H7 (cell line): ENCODE results near the gene TAOK1. TPM values are rescaled to one million over a fixed set of nuclear protein-coding genes. Genes with fewer than 3 reads are reported as not detected.

Experiments
- DNase-seq: peaks from one replicate; pipeline ENCODE4 v3.0.0; 2012
- H3K27me3 ChIP-seq: 2 replicates; pipeline ENCODE4 v1.6.0; 2011; ENCODE audit warnings: mild to moderate bottlenecking, low read length; ENCODE audit not compliant: control insufficient read depth, insufficient read depth
- H3K36me3 ChIP-seq: replicated peaks from 2 replicates; pipeline ENCODE4 v1.5.1; 2011; ENCODE audit warnings: low read length; ENCODE audit not compliant: control insufficient read depth, insufficient read depth
- H3K4me3 ChIP-seq: 2 replicates; pipeline ENCODE4 v1.5.1; 2011; ENCODE audit warnings: low read depth, mild to moderate bottlenecking, control low read depth, low read length, moderate library complexity; ENCODE audit not compliant: insufficient read depth
- total RNA-seq: library from RNA; depleted of rRNA; stranded (reverse); fragments of >200 nt; shearing (Covaris generic); gene quantifications from 2 replicates; pipeline ENCODE4 v1.2.3, GENCODE V29; 2014

TAOK1 gene
- total RNA-seq, 1 experiment from 2014 or later = 27.4 TPM

GRCh38 chr17:29579866-29580771 lies 190.0 kb downstream of the TAOK1 start:
- Histone ChIP-seq H3K4me3 (no peak overlapping the region), H3K27me3 (no peaks in the 10 kb centered on the region), H3K36me3 (peaks cover 1% of the 10 kb centered on the region)
- peak; percentile 96 for DNase-seq

DNA sequence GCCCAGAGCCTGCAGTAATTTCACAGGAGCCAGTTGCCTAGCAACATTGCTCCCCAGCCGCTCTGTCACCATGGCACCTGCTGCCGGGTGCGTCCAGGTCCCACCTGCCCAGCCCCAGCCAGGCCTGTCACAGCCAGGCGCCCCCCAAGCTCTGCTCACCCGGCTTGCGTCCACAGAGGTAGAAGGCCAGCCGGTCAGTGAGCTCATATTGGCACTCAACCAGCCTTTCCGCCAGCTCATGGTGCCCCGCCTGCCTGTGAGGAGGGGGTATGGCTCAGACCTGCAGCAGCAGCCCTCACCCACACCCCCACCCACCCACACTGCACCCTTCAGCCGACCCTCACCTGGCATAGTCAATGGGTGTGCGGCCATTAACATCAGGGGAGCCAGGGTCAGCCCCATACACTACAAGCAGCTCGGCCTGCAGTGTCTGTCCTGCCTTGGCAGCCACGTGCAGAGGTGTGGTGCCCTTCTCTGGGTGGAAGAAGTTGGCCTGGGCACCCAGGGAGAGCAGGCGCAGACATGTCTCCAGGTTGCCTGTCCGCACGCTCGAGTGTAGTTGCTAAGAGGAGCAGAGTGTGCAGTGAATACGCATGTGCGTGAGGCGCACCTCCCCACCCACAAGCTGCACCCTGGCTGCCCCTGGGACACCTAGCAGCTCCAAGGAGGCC lies 191.6 kb downstream of the TAOK1 start:
- no peaks in the 10 kb centered on the region; the same call in none of the 2 replicates for H3K36me3 ChIP-seq
- peak; percentile 59 for DNase-seq

DNA sequence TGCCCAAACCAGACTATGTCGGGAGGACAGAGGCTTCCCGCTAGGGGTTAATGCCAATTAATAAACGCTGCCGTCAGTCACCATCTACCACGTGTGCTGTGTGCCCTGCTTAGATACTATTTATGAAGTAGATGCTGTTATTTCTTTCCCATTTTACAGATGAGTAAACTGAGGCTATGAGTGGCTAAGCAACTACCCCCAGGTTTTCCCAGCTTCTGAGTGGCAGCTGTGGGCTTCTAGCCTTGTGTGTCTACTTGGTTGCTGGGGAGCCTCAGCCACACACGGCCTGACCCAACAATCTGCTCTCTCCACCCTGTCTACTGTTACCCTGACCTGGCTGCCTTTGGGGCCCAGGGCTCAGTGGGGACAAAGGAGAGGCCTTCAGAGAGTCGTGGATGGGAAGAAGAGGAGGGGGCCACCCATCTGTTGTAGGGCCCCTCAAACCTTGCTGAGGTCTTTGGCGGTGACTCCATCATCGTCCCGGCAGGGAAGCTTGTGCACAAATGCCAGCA lies 192.1 kb downstream of the TAOK1 start:
- Histone ChIP-seq H3K36me3 (no peaks in the 10 kb centered on the region; the same call in 1 of the 2 replicates), H3K27me3 (no peaks in the 10 kb centered on the region), H3K4me3 (no peak overlapping the region)
- no peak for DNase-seq

More for the DNA sequence above, 191.6 kb downstream of the TAOK1 start:
- H3K4me3 ChIP-seq = no peak overlapping the region
- H3K27me3 ChIP-seq = no peaks in the 10 kb centered on the region

GRCh38 chr17:29582772-29583171 lies 192.6 kb downstream of the TAOK1 start:
- no peaks in the 10 kb centered on the region; the same call in 1 of the 2 replicates for H3K36me3 ChIP-seq
- no peak overlapping the region for H3K4me3 ChIP-seq
- no peak for DNase-seq
- no peaks in the 10 kb centered on the region for H3K27me3 ChIP-seq

DNA sequence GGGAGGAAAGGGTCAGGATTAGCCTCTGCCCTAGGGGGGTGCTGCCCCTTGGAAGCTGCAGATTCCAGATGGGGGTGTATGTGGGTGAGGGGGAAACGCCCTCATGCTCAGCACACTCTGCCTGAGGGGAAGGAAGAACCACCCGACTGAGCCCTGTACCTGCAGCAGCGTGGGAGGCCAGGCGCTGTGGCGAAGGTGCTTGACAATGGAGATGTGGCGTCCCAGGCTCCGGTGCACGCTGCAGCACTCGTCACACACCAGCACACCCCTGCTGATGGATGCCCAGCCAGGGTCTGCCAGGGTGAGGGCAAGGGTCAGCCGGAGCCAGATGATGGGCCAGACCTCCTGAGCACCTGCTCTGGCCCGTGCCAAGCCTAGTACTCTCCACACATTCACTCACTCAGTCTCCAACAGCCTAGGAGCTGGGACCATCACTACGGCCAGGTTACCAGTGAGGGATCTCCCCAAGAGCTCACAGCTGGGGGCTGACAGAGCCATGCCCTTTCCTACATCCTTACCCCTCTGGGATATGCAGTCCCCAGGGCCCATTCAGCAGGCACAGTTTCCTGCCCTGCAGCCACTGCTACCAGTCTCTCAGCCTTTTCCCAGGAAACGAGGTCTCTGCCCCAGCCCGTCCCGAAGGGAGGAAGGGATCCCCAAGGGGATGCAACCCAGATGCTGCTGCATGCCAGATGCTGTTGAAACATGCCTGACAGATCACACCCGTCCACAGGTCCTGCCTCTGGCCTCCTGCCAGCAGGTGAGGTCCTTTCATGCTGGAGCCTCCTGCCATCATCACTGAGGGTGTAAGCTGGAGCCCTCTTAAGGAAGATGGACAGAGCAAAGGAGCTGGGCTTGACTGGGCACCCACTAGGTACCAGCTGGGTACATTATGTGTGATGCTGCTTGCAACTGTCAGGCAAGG lies 193.4 kb downstream of the TAOK1 start:
- Histone ChIP-seq H3K36me3 (no peaks in the 10 kb centered on the region; the same call in 1 of the 2 replicates), H3K27me3 (peaks cover 2% of the 10 kb centered on the region), H3K4me3 (no peak overlapping the region)
- no peak for DNase-seq

DNA sequence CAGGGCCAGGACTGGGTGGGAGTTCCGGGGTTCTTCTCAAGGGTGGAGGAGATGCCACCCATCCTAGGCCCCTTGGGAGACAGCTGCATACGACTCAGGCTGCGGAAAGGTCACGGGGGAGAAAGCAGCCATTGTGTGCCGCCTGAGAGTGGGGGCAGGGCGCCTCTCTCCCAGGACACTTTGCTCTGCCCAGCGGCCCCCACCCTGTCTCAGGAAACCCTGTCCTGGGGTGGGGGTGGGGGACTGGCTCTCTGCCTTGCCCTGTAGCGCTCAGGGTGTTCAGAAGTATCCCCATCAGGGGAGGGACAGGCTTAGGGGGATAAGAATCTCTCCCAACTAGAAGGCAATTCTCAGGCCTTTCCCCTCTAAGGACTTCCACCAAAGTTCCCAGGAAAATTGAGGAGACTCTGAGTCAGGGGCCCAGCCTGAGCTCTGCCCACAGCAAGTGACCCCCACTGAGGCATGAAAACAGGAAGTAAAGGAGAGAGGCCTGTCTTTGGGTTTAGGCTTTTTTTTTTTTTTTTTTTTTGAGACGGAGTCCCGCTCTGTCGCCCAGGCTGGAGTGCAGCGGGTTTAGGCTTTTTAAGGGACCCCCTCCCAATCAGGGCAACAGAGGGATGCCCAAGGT lies 194.4 kb downstream of the TAOK1 start:
- no peak overlapping the region for H3K4me3 ChIP-seq
- H3K27me3 ChIP-seq = peaks cover 2% of the 10 kb centered on the region
- peak; percentile 69 for DNase-seq
- H3K36me3 ChIP-seq = no peaks in the 10 kb centered on the region; the same call in 1 of the 2 replicates

DNA sequence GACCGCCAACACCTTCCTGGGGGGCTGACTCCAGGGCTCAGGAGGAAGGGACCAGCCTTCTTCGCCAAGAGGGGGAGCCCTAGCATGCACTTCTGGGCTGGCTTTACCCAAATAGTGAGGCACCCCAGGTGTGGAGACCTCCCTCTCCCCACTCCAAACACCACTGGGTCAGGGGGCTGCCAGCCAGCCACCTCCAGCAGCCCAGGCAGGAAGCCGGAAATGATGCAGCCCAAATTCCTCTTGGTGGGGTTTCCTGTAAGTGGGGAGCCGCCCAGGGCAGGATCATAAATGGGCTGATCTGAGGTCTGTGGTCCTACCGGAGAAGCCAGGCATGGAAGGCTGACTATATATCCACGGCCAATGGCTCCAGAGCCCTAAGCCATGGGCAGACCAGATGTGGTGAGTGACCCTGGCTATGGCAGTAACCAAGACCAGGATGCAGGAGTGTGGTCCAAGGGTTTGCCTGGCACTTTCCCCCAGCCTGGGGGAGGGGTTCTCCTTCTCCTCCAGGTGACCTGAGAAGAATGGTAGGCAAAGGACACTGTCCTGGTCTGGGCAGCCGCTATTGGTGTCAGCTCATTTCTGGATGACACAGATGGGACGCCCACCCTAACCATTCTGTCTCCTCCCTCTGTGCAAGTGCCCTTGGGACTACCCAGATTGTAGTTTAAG lies 195.1 kb downstream of the TAOK1 start:
- peak; percentile 79 for DNase-seq
- H3K4me3 ChIP-seq = no peak overlapping the region
- H3K27me3 ChIP-seq = peaks cover 6% of the 10 kb centered on the region
- H3K36me3 ChIP-seq = no peaks in the 10 kb centered on the region; the same call in 1 of the 2 replicates

- H3K27me3 ChIP-seq = peaks cover 9% of the 10 kb centered on the region
- no peaks in the 10 kb centered on the region; the same call in 1 of the 2 replicates for H3K36me3 ChIP-seq
- no peak for DNase-seq
- no peak overlapping the region for H3K4me3 ChIP-seq
Observed at GRCh38 chr17:29586676-29587469, 196.7 kb downstream of the TAOK1 start.

GRCh38 chr17:29587591-29587990 lies 197.4 kb downstream of the TAOK1 start:
- no peak overlapping the region for H3K4me3 ChIP-seq
- DNase-seq = no peak
- no peaks in the 10 kb centered on the region; the same call in 1 of the 2 replicates for H3K36me3 ChIP-seq
- peaks cover 9% of the 10 kb centered on the region for H3K27me3 ChIP-seq

DNA sequence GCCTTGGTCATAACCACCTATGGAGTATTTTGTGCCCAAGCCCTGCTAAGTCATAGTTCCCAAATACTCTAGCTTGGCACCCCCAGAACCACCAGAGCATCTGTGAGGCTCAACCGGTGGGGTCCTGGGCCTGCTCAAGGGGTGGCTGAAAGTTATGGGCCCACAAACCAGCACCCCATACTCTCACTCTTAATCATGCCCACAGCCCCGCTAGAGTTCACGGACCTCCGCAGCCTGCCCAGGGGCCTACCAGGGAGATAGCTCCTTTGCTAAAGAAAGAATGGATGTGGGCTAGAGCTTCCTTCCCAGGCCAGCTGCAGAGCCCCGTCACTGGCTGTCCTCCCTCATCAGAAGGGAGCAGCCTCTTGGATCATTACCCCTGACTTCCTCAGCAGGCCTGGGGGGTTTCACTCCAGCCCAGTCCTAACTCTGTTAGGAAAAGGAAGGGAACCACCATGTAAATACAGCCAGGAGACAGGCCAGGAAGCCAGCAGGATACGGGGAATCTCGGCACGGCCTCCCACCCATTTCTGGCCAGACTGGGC lies 197.9 kb downstream of the TAOK1 start:
- Histone ChIP-seq H3K27me3 (peaks cover 12% of the 10 kb centered on the region), H3K36me3 (no peaks in the 10 kb centered on the region), H3K4me3 (peak overlapping the region; percentile 69)
- no peak for DNase-seq

DNA sequence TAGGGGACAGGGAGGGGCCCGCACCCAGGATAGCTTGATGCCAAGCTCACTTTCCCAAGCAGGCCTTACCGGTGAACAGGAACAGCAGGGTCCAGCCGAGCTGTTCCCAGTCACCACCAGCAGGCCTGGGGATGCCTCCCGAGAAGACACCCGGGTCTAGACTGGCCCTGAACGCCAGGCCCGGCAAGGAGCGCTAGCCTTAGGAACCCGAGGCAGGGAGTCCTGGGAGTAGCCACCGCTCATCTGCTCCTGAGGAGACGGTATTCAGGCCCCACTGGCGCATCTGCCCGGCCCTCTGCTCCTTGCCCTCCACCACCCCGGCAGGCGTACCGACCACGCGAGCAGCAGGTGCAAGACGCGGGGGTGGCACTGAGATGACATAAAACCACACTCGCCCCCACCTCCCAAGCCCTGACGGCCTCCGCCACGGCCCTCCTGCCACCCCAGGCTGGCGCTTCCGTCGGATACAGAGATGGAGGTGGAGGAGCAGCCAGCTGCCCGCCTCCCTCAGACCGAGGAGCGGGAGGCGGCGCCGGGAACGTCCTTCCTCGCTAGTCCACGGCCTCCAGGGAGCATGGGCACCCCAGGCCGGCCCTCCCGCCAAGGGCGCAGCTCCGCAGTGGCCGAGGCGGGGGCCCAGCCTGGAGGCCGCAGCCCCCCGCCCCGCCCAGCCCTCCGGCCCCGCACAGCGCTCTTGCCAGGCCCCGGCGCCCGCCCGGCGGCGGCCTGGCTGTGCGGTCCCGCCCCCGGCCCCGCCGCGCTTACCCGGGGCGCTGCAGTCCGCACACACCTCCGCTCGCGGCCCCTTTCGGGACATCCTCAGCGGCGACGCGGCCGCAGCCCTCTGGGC lies 198.6 kb downstream of the TAOK1 start:
- peak overlapping the region; percentile 69 for H3K4me3 ChIP-seq
- H3K36me3 ChIP-seq = no peaks in the 10 kb centered on the region
- peak; percentile 80 for DNase-seq
- peaks cover 16% of the 10 kb centered on the region for H3K27me3 ChIP-seq
